Measurements from ENCODE around the gene NDUFAF5. TPM values are rescaled to one million over a fixed set of nuclear protein-coding genes. Genes with fewer than 3 reads are reported as not detected.

The NDUFAF5 gene
- total and polyA plus RNA-seq, 2 donors from 2014 or later = 26.4 to 52.1 TPM

DNA sequence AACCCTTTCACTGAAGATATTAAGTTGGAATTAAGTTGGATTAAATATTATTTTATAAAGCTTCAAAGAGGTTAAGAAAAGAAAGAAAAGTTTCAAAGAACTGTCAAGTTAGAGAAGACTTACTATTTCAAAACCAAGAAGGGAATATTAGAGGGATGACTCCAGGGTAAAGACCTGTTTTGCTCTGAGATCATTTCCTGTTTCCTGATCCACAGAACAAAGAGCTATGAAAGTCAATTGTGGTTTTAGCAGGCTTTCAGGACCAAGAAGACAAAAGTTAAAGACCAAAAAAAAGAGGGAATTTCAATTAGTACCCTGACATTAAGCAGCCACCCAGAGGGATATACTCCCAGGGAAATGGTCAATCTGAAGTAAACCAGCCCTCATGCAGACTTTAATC is 19.5 kb upstream of the NDUFAF5 start:
- FAIRE-seq (no peak), DNase-seq (no peak)
- TF ChIP-seq, protein P1, sequence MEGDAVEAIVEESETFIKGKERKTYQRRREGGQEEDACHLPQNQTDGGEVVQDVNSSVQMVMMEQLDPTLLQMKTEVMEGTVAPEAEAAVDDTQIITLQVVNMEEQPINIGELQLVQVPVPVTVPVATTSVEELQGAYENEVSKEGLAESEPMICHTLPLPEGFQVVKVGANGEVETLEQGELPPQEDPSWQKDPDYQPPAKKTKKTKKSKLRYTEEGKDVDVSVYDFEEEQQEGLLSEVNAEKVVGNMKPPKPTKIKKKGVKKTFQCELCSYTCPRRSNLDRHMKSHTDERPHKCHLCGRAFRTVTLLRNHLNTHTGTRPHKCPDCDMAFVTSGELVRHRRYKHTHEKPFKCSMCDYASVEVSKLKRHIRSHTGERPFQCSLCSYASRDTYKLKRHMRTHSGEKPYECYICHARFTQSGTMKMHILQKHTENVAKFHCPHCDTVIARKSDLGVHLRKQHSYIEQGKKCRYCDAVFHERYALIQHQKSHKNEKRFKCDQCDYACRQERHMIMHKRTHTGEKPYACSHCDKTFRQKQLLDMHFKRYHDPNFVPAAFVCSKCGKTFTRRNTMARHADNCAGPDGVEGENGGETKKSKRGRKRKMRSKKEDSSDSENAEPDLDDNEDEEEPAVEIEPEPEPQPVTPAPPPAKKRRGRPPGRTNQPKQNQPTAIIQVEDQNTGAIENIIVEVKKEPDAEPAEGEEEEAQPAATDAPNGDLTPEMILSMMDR (IDR thresholded peaks at IDR 0.05; ENCODE audit: borderline replicate concordance, extremely low read depth, insufficient read depth) = no peak
- Histone ChIP-seq H3K36me3 (ENCODE audit: control insufficient read depth in 2 of 3, insufficient read depth in 3 of 3, low read length in 3 of 3) (peaks cover 10 to 19% (median 15%) of the 10 kb centered on the region in 3 donors), H3K27me3 (ENCODE audit: control insufficient read depth, insufficient read depth, low read length) (no peaks in the 10 kb centered on the region), H3K4me3 (ENCODE audit: low read length in 3 of 3) (no peak overlapping the region), H3K9ac (ENCODE audit: low read length in 3 of 3) (no peak overlapping the region), H3K4me1 (ENCODE audit: control insufficient read depth in 2 of 3, insufficient read depth in 2 of 3, low read depth in 1 of 3, low read length in 3 of 3) (no peaks in the 10 kb centered on the region), H3K27ac (ENCODE audit: low read depth in 2 of 2, low read length in 2 of 2) (no peak overlapping the region), H3K9me3 (ENCODE audit: control insufficient read depth in 2 of 3, insufficient read depth in 1 of 3, low read length in 3 of 3) (no peaks in the 10 kb centered on the region)
- intact Hi-C loops (cut with DNase I) = no loop called here

DNA sequence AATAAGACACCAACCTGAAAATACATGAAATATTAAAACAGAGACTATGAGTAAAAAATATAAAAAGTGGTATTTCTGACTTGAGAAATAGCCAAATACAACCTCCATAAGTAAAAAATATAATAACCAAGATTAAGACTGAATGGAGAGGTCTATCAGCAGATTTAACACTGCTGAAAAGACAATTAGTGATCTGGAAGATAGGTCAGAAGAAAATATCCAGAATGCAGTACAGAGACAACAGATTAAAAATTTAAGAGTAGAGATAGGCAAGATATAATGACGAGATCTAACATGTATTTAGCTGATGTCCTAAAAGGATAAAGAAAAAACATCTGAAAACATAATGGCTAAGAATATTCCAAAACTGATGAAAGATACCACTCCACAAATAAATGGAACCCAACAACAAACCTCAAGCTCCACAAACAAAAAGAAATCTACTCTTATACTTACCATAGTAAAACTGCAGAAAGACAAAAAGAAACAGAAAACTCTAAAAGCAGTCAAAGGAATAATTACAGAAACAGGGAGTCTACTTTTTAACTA is 18.9 kb upstream of the NDUFAF5 start:
- Histone ChIP-seq H3K27ac (ENCODE audit: low read depth in 2 of 2, low read length in 2 of 2) (no peak overlapping the region), H3K27me3 (ENCODE audit: control insufficient read depth, insufficient read depth, low read length) (no peaks in the 10 kb centered on the region), H3K4me3 (ENCODE audit: low read length in 3 of 3) (no peak overlapping the region), H3K4me1 (ENCODE audit: control insufficient read depth in 2 of 3, insufficient read depth in 2 of 3, low read depth in 1 of 3, low read length in 3 of 3) (no peaks in the 10 kb centered on the region), H3K9me3 (ENCODE audit: control insufficient read depth in 2 of 3, insufficient read depth in 1 of 3, low read length in 3 of 3) (no peaks in the 10 kb centered on the region), H3K36me3 (ENCODE audit: control insufficient read depth in 2 of 3, insufficient read depth in 3 of 3, low read length in 3 of 3) (peaks cover 10 to 19% (median 15%) of the 10 kb centered on the region in 3 donors), H3K9ac (ENCODE audit: low read length in 3 of 3) (no peak overlapping the region)
- intact Hi-C loops (cut with DNase I) = no loop called here
- TF ChIP-seq, protein P1 (IDR thresholded peaks at IDR 0.05; ENCODE audit: borderline replicate concordance, extremely low read depth, insufficient read depth) = no peak
- DNase-seq = no peak
- FAIRE-seq = no peak

DNA sequence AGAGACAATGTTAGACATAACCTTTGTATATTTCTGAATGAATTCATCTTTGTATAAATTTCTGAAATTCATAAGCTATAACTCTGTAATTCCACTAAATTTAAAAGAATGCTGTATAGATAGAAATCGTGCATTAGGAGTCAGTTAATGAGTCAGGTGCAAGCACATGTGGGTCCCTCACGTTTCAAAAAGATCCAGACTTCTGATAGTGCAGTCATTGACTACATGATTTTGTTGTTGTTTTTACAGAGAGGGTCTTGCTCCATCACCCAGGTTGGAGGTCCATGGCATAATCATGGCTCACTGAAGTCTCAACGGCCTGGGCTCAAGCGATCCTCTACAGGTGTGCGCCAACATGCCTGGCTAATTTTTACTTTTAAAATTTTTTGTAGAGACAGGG is 14.7 kb upstream of the NDUFAF5 start:
- no peak overlapping the region for H3K9ac ChIP-seq (ENCODE audit: low read length in 3 of 3)
- no peak overlapping the region for H3K4me3 ChIP-seq (ENCODE audit: low read length in 3 of 3)
- no peaks in the 10 kb centered on the region for H3K27me3 ChIP-seq (ENCODE audit: control insufficient read depth, insufficient read depth, low read length)
- H3K36me3 ChIP-seq (ENCODE audit: control insufficient read depth in 2 of 3, insufficient read depth in 3 of 3, low read length in 3 of 3) = peaks cover 13 to 30% (median 15%) of the 10 kb centered on the region in 3 donors
- DNase-seq (no peak), FAIRE-seq (no peak)
- no peaks in the 10 kb centered on the region for H3K9me3 ChIP-seq (ENCODE audit: control insufficient read depth in 2 of 3, insufficient read depth in 1 of 3, low read length in 3 of 3)
- TF ChIP-seq, protein P1 (IDR thresholded peaks at IDR 0.05; ENCODE audit: borderline replicate concordance, extremely low read depth, insufficient read depth) = no peak
- no peaks in the 10 kb centered on the region for H3K4me1 ChIP-seq (ENCODE audit: control insufficient read depth in 2 of 3, insufficient read depth in 2 of 3, low read depth in 1 of 3, low read length in 3 of 3)
- intact Hi-C loops (cut with DNase I) = loop anchor here (10.0 kb wide), 1 partner anchor 645 kb away; no protein-coding TSS in a partner anchor
- no peak overlapping the region for H3K27ac ChIP-seq (ENCODE audit: low read depth in 2 of 2, low read length in 2 of 2)

Measured in kidney (tissue), 14 donors.